ENCODE results near the gene CABLES1. TPM values are rescaled to one million over a fixed set of nuclear protein-coding genes. Genes with fewer than 3 reads are reported as not detected.

Gene CABLES1
- polyA plus RNA-seq, 3 donors, result 0.09 to 0.15 TPM; not detected in 1

DNA sequence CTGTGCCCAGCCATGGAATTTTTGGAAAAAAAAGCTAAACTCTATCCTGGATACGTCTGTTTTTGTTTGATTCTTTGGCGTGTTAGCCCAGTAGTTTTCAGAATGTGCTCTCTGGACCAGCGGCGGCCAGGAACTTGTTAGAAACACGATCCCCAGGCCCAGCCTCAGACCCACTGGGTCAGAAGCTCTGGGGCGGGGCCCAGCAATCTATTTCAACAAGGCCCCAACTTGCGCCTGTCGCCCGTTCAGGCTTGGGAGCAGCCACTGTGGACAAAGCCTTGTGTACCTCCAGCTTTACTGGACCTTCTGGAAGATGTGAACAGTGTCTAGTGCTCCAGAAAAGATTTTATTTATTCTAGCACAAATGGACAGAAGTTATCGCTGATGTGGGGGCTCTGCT is 14.3 kb downstream of the CABLES1 start:
- H4K20me1 ChIP-seq (ENCODE audit: insufficient read depth, low read length), result no peaks in the 10 kb centered on the region
- no peak for DNase-seq
- H3K9ac ChIP-seq (ENCODE audit: insufficient read depth, low read length, poor library complexity, severe bottlenecking), result no peak overlapping the region
- no peak for TF ChIP-seq CTCF (IDR thresholded peaks at IDR 0.05)
- H3K9me3 ChIP-seq (replicated peaks in 1 of 2; ENCODE audit: control insufficient read depth in 1 of 2, insufficient read depth in 1 of 2, low read length in 2 of 2), result no peaks in the 10 kb centered on the region
- no peak overlapping the region for H2AFZ ChIP-seq (ENCODE audit: insufficient read depth, low read depth, low read length, poor library complexity, severe bottlenecking)
- intact Hi-C loops (cut with micrococcal nuclease), result no loop called here
- Mint-ChIP-seq H3K27me3 (ENCODE audit: low read depth in 3 of 3) (peaks cover 1 to 4% (median 2%) of the 10 kb centered on the region in 3 donors), H3K4me1 (no peaks in the 10 kb centered on the region), H3K9me3 (peaks cover 0 to 5% (median 0%) of the 10 kb centered on the region in 7 donors), H3K36me3 (no peaks in the 10 kb centered on the region), H3K27ac (peak overlapping the region in 1 of 7 donors; percentile 25), H3K4me3 (no peak overlapping the region)
- WGBS (ENCODE audit: insufficient coverage), result 98% methylated on average over 10 of the region's 10 CpGs
- H3K27me3 ChIP-seq (ENCODE audit: control insufficient read depth in 2 of 2, insufficient read depth in 2 of 2, low read length in 2 of 2), result no peaks in the 10 kb centered on the region
- H3K36me3 ChIP-seq (replicated peaks in 1 of 2; ENCODE audit: control insufficient read depth in 1 of 2, insufficient read depth in 2 of 2, low read length in 2 of 2), result no peaks in the 10 kb centered on the region
- H3K79me2 ChIP-seq (ENCODE audit: insufficient read depth, low read length), result no peaks in the 10 kb centered on the region
- no peak overlapping the region for H3K27ac ChIP-seq (ENCODE audit: low read depth in 1 of 2, low read length in 2 of 2)
- H3K4me2 ChIP-seq (replicated peaks; ENCODE audit: extremely low read depth, low read length, poor library complexity, severe bottlenecking), result no peak overlapping the region
- no peak overlapping the region for H3K4me3 ChIP-seq (replicated peaks in 1 of 3; ENCODE audit: low read depth in 2 of 3, low read length in 3 of 3)
- H3K4me1 ChIP-seq (ENCODE audit: control insufficient read depth in 1 of 2, insufficient read depth in 2 of 2, low read length in 2 of 2), result no peaks in the 10 kb centered on the region

DNA sequence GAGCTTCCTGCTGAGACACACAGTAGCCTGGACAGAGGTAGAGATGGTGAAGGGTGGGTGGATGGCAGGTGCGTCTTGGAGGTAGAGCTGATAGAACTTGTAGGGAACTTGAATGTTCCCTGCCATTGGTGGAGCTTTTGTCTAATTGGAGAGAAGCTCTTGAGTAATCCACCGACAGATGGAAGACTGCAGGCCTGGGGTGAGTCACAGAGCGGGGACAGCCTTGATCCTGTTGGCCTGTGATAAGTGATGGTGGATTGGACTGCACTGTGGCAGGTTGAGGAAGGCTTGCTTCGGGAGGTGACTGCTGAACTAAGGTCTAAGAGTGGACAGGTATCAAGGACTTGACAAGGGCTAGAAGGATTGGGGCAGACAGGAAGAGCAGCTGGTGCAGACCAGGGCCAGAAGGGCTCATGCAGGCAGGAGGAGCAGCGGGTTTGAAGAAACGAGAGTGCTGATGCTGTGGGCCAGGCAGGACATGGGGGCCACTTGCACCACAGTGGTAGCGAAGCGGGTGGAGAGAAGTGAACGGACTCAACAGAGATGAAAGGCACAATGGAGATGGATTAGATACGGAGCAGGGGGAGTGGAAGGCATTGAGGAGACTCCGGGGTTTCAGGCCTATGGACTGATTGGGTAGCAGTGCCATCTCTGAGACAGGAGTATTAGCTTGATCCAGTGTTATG is 16.3 kb downstream of the CABLES1 start:
- no peak for DNase-seq
- H3K27ac ChIP-seq (ENCODE audit: low read depth in 1 of 2, low read length in 2 of 2), result no peak overlapping the region
- no peak overlapping the region for H3K27ac Mint-ChIP-seq
- no peaks in the 10 kb centered on the region for H3K4me1 Mint-ChIP-seq
- no peak overlapping the region for H3K4me2 ChIP-seq (replicated peaks; ENCODE audit: extremely low read depth, low read length, poor library complexity, severe bottlenecking)
- no peak overlapping the region for H3K4me3 ChIP-seq (replicated peaks in 1 of 3; ENCODE audit: low read depth in 2 of 3, low read length in 3 of 3)
- H3K27me3 Mint-ChIP-seq (ENCODE audit: low read depth in 3 of 3), result peaks cover 0 to 4% (median 2%) of the 10 kb centered on the region in 3 donors
- no peaks in the 10 kb centered on the region for H3K27me3 ChIP-seq (ENCODE audit: control insufficient read depth in 2 of 2, insufficient read depth in 2 of 2, low read length in 2 of 2)
- 89% methylated on average over 11 of the region's 11 CpGs for WGBS (ENCODE audit: insufficient coverage)
- no peaks in the 10 kb centered on the region for H3K9me3 ChIP-seq (replicated peaks in 1 of 2; ENCODE audit: control insufficient read depth in 1 of 2, insufficient read depth in 1 of 2, low read length in 2 of 2)
- H3K9ac ChIP-seq (ENCODE audit: insufficient read depth, low read length, poor library complexity, severe bottlenecking), result no peak overlapping the region
- H3K4me3 Mint-ChIP-seq, result no peak overlapping the region
- H3K36me3 ChIP-seq (replicated peaks in 1 of 2; ENCODE audit: control insufficient read depth in 1 of 2, insufficient read depth in 2 of 2, low read length in 2 of 2), result no peaks in the 10 kb centered on the region
- intact Hi-C loops (cut with micrococcal nuclease), result loop anchor here in 1 of 2 donors (10.0 kb wide), 1 partner anchor 183 kb away; no protein-coding TSS in a partner anchor
- no peaks in the 10 kb centered on the region for H3K36me3 Mint-ChIP-seq
- H2AFZ ChIP-seq (ENCODE audit: insufficient read depth, low read depth, low read length, poor library complexity, severe bottlenecking), result no peak overlapping the region
- no peak for TF ChIP-seq CTCF (IDR thresholded peaks at IDR 0.05)
- H3K79me2 ChIP-seq (ENCODE audit: insufficient read depth, low read length), result no peaks in the 10 kb centered on the region
- H3K9me3 Mint-ChIP-seq, result peaks cover 0 to 5% (median 0%) of the 10 kb centered on the region in 7 donors
- no peaks in the 10 kb centered on the region for H4K20me1 ChIP-seq (ENCODE audit: insufficient read depth, low read length)
- H3K4me1 ChIP-seq (ENCODE audit: control insufficient read depth in 1 of 2, insufficient read depth in 2 of 2, low read length in 2 of 2), result no peaks in the 10 kb centered on the region
